PC-3 (cell line): ENCODE measurements around the gene STIM1.

Experiments
- EZH2 ChIP-seq: fragments of 300-600 bp; sonication (generic); IDR thresholded peaks from one replicate; pipeline ENCODE4 v1.6.1; 2017; ENCODE audit warnings: antibody characterized with exemption, mild to moderate bottlenecking, low read length; ENCODE audit not compliant: unreplicated experiment
- EZH2phosphoT487 ChIP-seq: fragments of 300-600 bp; sonication (generic); IDR thresholded peaks from 2 replicates; pipeline ENCODE4 v1.6.1; 2018; ENCODE audit warnings: mild to moderate bottlenecking, antibody characterized with exemption, low read length, borderline replicate concordance
- TF ChIP-seq, protein P1 (sequence below): fragments of 300-600 bp; sonication (generic); conservative IDR thresholded peaks from 2 replicates; pipeline ENCODE4 v1.5.1; 2017; ENCODE audit warnings: antibody characterized with exemption, low read depth, mild to moderate bottlenecking, low read length

- TF ChIP-seq, protein P1, sequence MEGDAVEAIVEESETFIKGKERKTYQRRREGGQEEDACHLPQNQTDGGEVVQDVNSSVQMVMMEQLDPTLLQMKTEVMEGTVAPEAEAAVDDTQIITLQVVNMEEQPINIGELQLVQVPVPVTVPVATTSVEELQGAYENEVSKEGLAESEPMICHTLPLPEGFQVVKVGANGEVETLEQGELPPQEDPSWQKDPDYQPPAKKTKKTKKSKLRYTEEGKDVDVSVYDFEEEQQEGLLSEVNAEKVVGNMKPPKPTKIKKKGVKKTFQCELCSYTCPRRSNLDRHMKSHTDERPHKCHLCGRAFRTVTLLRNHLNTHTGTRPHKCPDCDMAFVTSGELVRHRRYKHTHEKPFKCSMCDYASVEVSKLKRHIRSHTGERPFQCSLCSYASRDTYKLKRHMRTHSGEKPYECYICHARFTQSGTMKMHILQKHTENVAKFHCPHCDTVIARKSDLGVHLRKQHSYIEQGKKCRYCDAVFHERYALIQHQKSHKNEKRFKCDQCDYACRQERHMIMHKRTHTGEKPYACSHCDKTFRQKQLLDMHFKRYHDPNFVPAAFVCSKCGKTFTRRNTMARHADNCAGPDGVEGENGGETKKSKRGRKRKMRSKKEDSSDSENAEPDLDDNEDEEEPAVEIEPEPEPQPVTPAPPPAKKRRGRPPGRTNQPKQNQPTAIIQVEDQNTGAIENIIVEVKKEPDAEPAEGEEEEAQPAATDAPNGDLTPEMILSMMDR, result no peak
- TF ChIP-seq EZH2phosphoT487 (no peak), EZH2 (no peak)
Measured at GRCh38 chr11:4064278-4064955, 209.0 kb downstream of the STIM1 start.
